ENCODE results near the gene CTU2. TPM values are rescaled to one million over a fixed set of nuclear protein-coding genes. Genes with fewer than 3 reads are reported as not detected.

Gene CTU2
- total and polyA plus RNA-seq, 10 of the 15 experiments (the other 5 are each of a cell fraction or from before 2014, with no cell fraction given): 0.32 to 44.5 (median 18.2) TPM

- RAD21 ChIA-PET (ENCODE audit: unreplicated experiment): interaction anchor here (0.6 to 1.0 kb wide), 2 partner anchors 14 to 321 kb away, joined by 3 read pairs; no protein-coding TSS in a partner anchor
- Histone ChIP-seq H4K20me1 (ENCODE audit: control insufficient read depth, insufficient read depth) (no peaks in the 10 kb centered on the region), H3K9me3 (replicated peaks; ENCODE audit: control insufficient read depth, insufficient read depth, low read length) (no peaks in the 10 kb centered on the region), H3K9ac (ENCODE audit: control insufficient read depth, insufficient read depth, low read length) (no peak overlapping the region), H3K4me2 (ENCODE audit: control insufficient read depth, insufficient read depth) (0 out of 2 replicates have a peak overlapping the region, but pooled peaks have one; percentile 32), H3K27me3 (replicated peaks in 1 of 2; ENCODE audit: control insufficient read depth in 2 of 2, insufficient read depth in 2 of 2, low read length in 1 of 2) (no peaks in the 10 kb centered on the region), H3K27ac (ENCODE audit: control insufficient read depth, insufficient read depth) (no peak overlapping the region), H2AFZ (ENCODE audit: control insufficient read depth, low read depth, low read length) (no peak overlapping the region), H3K4me3 (no peak overlapping the region), H3K4me1 (ENCODE audit: control insufficient read depth, insufficient read depth, low read length) (peaks cover 6% of the 10 kb centered on the region; the same call in 1 of the 2 replicates), H3K36me3 (ENCODE audit: control insufficient read depth in 2 of 2, insufficient read depth in 2 of 2, low read length in 1 of 2) (no peaks in the 10 kb centered on the region), H3K79me2 (ENCODE audit: control insufficient read depth, insufficient read depth, low read length) (peaks cover 29% of the 10 kb centered on the region)
- in situ Hi-C loops (cut with MboI) (no loop called here), intact Hi-C loops (cut with micrococcal nuclease; ENCODE audit: unreplicated experiment) (no loop called here)
- no TSS peak for BruUV-seq (replicated peaks)
- TF ChIP-seq RUNX3 (IDR thresholded peaks at IDR 0.05; ENCODE audit: low read length) (no peak), SREBF1 (IDR thresholded peaks at IDR 0.05; ENCODE audit: low read length) (no peak), IRF4 (IDR thresholded peaks at IDR 0.05; ENCODE audit: low read depth, low read length) (no peak), RAD51 (IDR thresholded peaks at IDR 0.05) (no peak), NR2C1 (IDR thresholded peaks at IDR 0.05) (no peak), JUNB (IDR thresholded peaks at IDR 0.05) (no peak), YY1 (IDR thresholded peaks at IDR 0.05; ENCODE audit: low read depth, low read length) (no peak), IKZF2 (IDR thresholded peaks at IDR 0.05) (no peak), MTA2 (IDR thresholded peaks at IDR 0.05; ENCODE audit: low read depth) (no peak), SMARCA5 (IDR thresholded peaks at IDR 0.05) (no peak), TCF3 (IDR thresholded peaks at IDR 0.05; ENCODE audit: borderline replicate concordance, insufficient read depth, low read depth, low read length) (no peak), E2F4 (IDR thresholded peaks at IDR 0.05; ENCODE audit: low read depth, low read length) (no peak), CEBPB (IDR thresholded peaks at IDR 0.05; ENCODE audit: borderline replicate concordance in 1 of 2, low read depth in 2 of 2, low read length in 2 of 2) (no peak), STAT1 (conservative IDR thresholded peaks at IDR 0.05) (no peak), ZNF384 (IDR thresholded peaks at IDR 0.05; ENCODE audit: borderline replicate concordance, low read depth, low read length) (no peak), TARDBP (IDR thresholded peaks at IDR 0.05; ENCODE audit: borderline replicate concordance) (no peak), IRF5 (IDR thresholded peaks at IDR 0.05; ENCODE audit: borderline replicate concordance) (no peak), EP300 (IDR thresholded peaks at IDR 0.05; ENCODE audit: borderline replicate concordance in 1 of 2, control insufficient read depth in 1 of 2, low read depth in 2 of 2, low read length in 2 of 2) (no peak), STAT3 (IDR thresholded peaks at IDR 0.05; ENCODE audit: low read depth, low read length) (no peak)
- TF ChIP-seq, protein P1, sequence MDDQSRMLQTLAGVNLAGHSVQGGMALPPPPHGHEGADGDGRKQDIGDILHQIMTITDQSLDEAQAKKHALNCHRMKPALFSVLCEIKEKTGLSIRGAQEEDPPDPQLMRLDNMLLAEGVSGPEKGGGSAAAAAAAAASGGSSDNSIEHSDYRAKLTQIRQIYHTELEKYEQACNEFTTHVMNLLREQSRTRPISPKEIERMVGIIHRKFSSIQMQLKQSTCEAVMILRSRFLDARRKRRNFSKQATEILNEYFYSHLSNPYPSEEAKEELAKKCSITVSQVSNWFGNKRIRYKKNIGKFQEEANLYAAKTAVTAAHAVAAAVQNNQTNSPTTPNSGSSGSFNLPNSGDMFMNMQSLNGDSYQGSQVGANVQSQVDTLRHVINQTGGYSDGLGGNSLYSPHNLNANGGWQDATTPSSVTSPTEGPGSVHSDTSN (IDR thresholded peaks at IDR 0.05; ENCODE audit: insufficient replicate concordance, low read depth, low read length): no peak
- CTCF ChIA-PET: interaction anchor here (0.6 to 2.0 kb wide), 6 partner anchors 14 to 552 kb away, joined by 3 to 12 read pairs (median 4); partner anchors contain the start of gene ZNF778
- SMC1A ChIA-PET (ENCODE audit: uncharacterized antibody, unreplicated experiment): interaction anchor here (0.8 to 1.0 kb wide), 3 partner anchors 8 to 35 kb away, joined by 3 read pairs; no protein-coding TSS in a partner anchor
- POLR2A ChIA-PET: interaction anchor here (1.0 to 2.0 kb wide), 5 partner anchors 16 to 40 kb away, joined by 3 to 15 read pairs (median 7); no protein-coding TSS in a partner anchor
- ATAC-seq (no peak), FAIRE-seq (no peak), DNase-seq (ENCODE audit: low read depth, low spot score) (no peak)
- WGBS (ENCODE audit: insufficient coverage, insufficient replicate concordance, low lambda C conversion rate, missing lambda C conversion rate): 66% methylated on average over 2 of the region's 3 CpGs
Measured at GRCh38 chr16:88665570-88665969, 40.7 kb upstream of the CTU2 start.

Measured in GM12878 (cell line).